Activated naive CD4-positive, alpha-beta T cell treated with anti-CD3 and anti-CD28 coated beads for 36 hours (primary cell): ENCODE data around the gene SMAD7. TPM values are rescaled to one million over a fixed set of nuclear protein-coding genes. Genes with fewer than 3 reads are reported as not detected.

Experiments
- CTCF ChIA-PET: fragments of 350-600 bp; sonication (Branson Sonifier 250); formaldehyde crosslinking; loops from one replicate; lab custom pipeline; 2021; ENCODE audit warnings: antibody characterized with exemption; lab: Charles Lee
- DNase-seq: peaks from one replicate; pipeline ENCODE4 v3.0.0-alpha.2; 2020
- H3K27ac Mint-ChIP-seq: one replicate; pipeline ENCODE4 v1.8.0; 2021; ENCODE audit warnings: mild to moderate bottlenecking, mixed read lengths
- H3K27me3 Mint-ChIP-seq: one replicate; pipeline ENCODE4 v1.8.0; 2021; ENCODE audit warnings: low read depth, mixed read lengths
- H3K36me3 Mint-ChIP-seq: one replicate; pipeline ENCODE4 v1.8.0; 2021; ENCODE audit warnings: low read depth, mixed read lengths
- H3K4me1 Mint-ChIP-seq: one replicate; pipeline ENCODE4 v1.8.0; 2021; ENCODE audit warnings: low read depth, mixed read lengths
- H3K4me3 Mint-ChIP-seq: one replicate; pipeline ENCODE4 v1.8.0; 2021; ENCODE audit warnings: mild to moderate bottlenecking, moderate library complexity, mixed read lengths
- H3K9me3 Mint-ChIP-seq: one replicate; pipeline ENCODE4 v1.8.0; 2021; ENCODE audit warnings: mixed read lengths
- intact Hi-C: fragments of 100-400 bp; cut with micrococcal nuclease; formaldehyde crosslinking; loops from one replicate; pipeline ENCODE4 v1.15.1; 2023
- total RNA-seq, 2 experiments: library from RNA; stranded (reverse); gene quantifications; one replicate each; pipeline ENCODE4 v1.2.3, GENCODE V29; 2021

The SMAD7 gene
- total RNA-seq = 1 to 10 TPM; 5.9 to 7.0 TPM

GRCh38 chr18:48950536-48951447, at the start of gene SMAD7:
SMAD7 (minus strand) TSS chr18:48950965; CDS start chr18:48950424, 541 bp downstream.
- Mint-ChIP-seq H3K4me3 (peak within 1 kb of the TSS; percentile 88), H3K36me3 (peaks cover 10% of the 10 kb centered on the region), H3K4me1 (peaks cover 38% of the 10 kb centered on the region), H3K27me3 (no peaks in the 10 kb centered on the region), H3K9me3 (no peaks in the 10 kb centered on the region), H3K27ac (peak within 1 kb of the TSS; percentile 61)
- CTCF ChIA-PET = interaction anchor here (1.8 kb wide), 1 partner anchor 23 kb away, joined by 5 read pairs; no protein-coding TSS in a partner anchor
- DNase-seq = no peak
- intact Hi-C loops = loop anchor here (10.0 kb wide), 1 partner anchor 864 kb away; the partner anchor contains the start of gene ACAA2

GRCh38 chr18:48999569-48999968, 48.8 kb upstream of the SMAD7 start:
- intact Hi-C loops = no loop called here
- CTCF ChIA-PET = no interaction called here
- H3K4me3 Mint-ChIP-seq = no peak overlapping the region

GRCh38 chr18:48997985-48998831, 47.4 kb upstream of the SMAD7 start:
- Mint-ChIP-seq H3K9me3 (no peaks in the 10 kb centered on the region), H3K4me3 (no peak overlapping the region), H3K27me3 (no peaks in the 10 kb centered on the region), H3K27ac (no peak overlapping the region), H3K36me3 (no peaks in the 10 kb centered on the region), H3K4me1 (peaks cover 18% of the 10 kb centered on the region)
- intact Hi-C loops = no loop called here
- DNase-seq = no peak
- CTCF ChIA-PET = no interaction called here

More at GRCh38 chr18:48999569-48999968, 48.8 kb upstream of the SMAD7 start:
- Mint-ChIP-seq H3K36me3 (no peaks in the 10 kb centered on the region), H3K27me3 (no peaks in the 10 kb centered on the region), H3K4me1 (peaks cover 18% of the 10 kb centered on the region), H3K9me3 (no peaks in the 10 kb centered on the region), H3K27ac (no peak overlapping the region)
- DNase-seq = no peak

GRCh38 chr18:48997681-48997984, 46.9 kb upstream of the SMAD7 start:
- no peak overlapping the region for H3K27ac Mint-ChIP-seq
- no peak overlapping the region for H3K4me3 Mint-ChIP-seq
- no peaks in the 10 kb centered on the region for H3K36me3 Mint-ChIP-seq
- peaks cover 18% of the 10 kb centered on the region for H3K4me1 Mint-ChIP-seq
- CTCF ChIA-PET = interaction anchor here (0.6 to 1.2 kb wide), 2 partner anchors 220 to 246 kb away, joined by 3 to 6 read pairs; no protein-coding TSS in a partner anchor
- intact Hi-C loops = no loop called here
- no peak for DNase-seq
- H3K9me3 Mint-ChIP-seq = no peaks in the 10 kb centered on the region
- no peaks in the 10 kb centered on the region for H3K27me3 Mint-ChIP-seq

GRCh38 chr18:48996901-48997463, 46.2 kb upstream of the SMAD7 start:
- Mint-ChIP-seq H3K9me3 (no peaks in the 10 kb centered on the region), H3K4me1 (peaks cover 18% of the 10 kb centered on the region), H3K4me3 (no peak overlapping the region), H3K27ac (no peak overlapping the region), H3K27me3 (no peaks in the 10 kb centered on the region), H3K36me3 (no peaks in the 10 kb centered on the region)
- CTCF ChIA-PET = interaction anchor here (0.6 to 1.2 kb wide), 2 partner anchors 219 to 246 kb away, joined by 3 to 6 read pairs; no protein-coding TSS in a partner anchor
- DNase-seq = no peak
- intact Hi-C loops = no loop called here

- Mint-ChIP-seq H3K27ac (no peak overlapping the region), H3K36me3 (no peaks in the 10 kb centered on the region), H3K9me3 (no peaks in the 10 kb centered on the region), H3K4me3 (no peak overlapping the region), H3K4me1 (peaks cover 18% of the 10 kb centered on the region), H3K27me3 (no peaks in the 10 kb centered on the region)
- CTCF ChIA-PET = interaction anchor here (1.6 kb wide), 1 partner anchor 9 kb away, joined by 3 read pairs; no protein-coding TSS in a partner anchor
- no peak for DNase-seq
- intact Hi-C loops = no loop called here
Observed at GRCh38 chr18:48996041-48996440, 45.3 kb upstream of the SMAD7 start.

- peaks cover 18% of the 10 kb centered on the region for H3K4me1 Mint-ChIP-seq
- no peaks in the 10 kb centered on the region for H3K9me3 Mint-ChIP-seq
- DNase-seq = no peak
- H3K4me3 Mint-ChIP-seq = no peak overlapping the region
- CTCF ChIA-PET = interaction anchor here (1.6 kb wide), 1 partner anchor 10 kb away, joined by 3 read pairs; no protein-coding TSS in a partner anchor
- no peaks in the 10 kb centered on the region for H3K36me3 Mint-ChIP-seq
- H3K27ac Mint-ChIP-seq = no peak overlapping the region
- intact Hi-C loops = no loop called here
- no peaks in the 10 kb centered on the region for H3K27me3 Mint-ChIP-seq
Observed at GRCh38 chr18:48994926-48995835, 44.4 kb upstream of the SMAD7 start.

- Mint-ChIP-seq H3K4me3 (no peak overlapping the region), H3K4me1 (peaks cover 18% of the 10 kb centered on the region), H3K36me3 (no peaks in the 10 kb centered on the region), H3K9me3 (no peaks in the 10 kb centered on the region), H3K27ac (no peak overlapping the region), H3K27me3 (no peaks in the 10 kb centered on the region)
- DNase-seq = no peak
- intact Hi-C loops = no loop called here
- CTCF ChIA-PET = no interaction called here
Observed at GRCh38 chr18:48994044-48994651, 43.4 kb upstream of the SMAD7 start.

GRCh38 chr18:48993586-48993985, 42.8 kb upstream of the SMAD7 start:
- Mint-ChIP-seq H3K27me3 (no peaks in the 10 kb centered on the region), H3K36me3 (no peaks in the 10 kb centered on the region), H3K4me1 (peaks cover 18% of the 10 kb centered on the region), H3K4me3 (no peak overlapping the region), H3K27ac (no peak overlapping the region), H3K9me3 (no peaks in the 10 kb centered on the region)
- CTCF ChIA-PET = no interaction called here
- DNase-seq = no peak
- intact Hi-C loops = no loop called here

- CTCF ChIA-PET = no interaction called here
- no peaks in the 10 kb centered on the region for H3K36me3 Mint-ChIP-seq
- no peaks in the 10 kb centered on the region for H3K27me3 Mint-ChIP-seq
- peaks cover 18% of the 10 kb centered on the region for H3K4me1 Mint-ChIP-seq
- H3K4me3 Mint-ChIP-seq = no peak overlapping the region
- no peak overlapping the region for H3K27ac Mint-ChIP-seq
- no peaks in the 10 kb centered on the region for H3K9me3 Mint-ChIP-seq
- no peak for DNase-seq
- intact Hi-C loops = no loop called here
Observed at GRCh38 chr18:48992791-48993555, 42.2 kb upstream of the SMAD7 start.
